GM10847 (cell line): ENCODE data around the gene PLEKHO2.

Experiments
- POLR2A ChIP-seq: IDR thresholded peaks from 2 replicates; pipeline ENCODE4 v1.6.1; 2011; ENCODE audit not compliant: insufficient read length; ENCODE audit errors: extremely low read depth

PLEKHO2 gene

DNA sequence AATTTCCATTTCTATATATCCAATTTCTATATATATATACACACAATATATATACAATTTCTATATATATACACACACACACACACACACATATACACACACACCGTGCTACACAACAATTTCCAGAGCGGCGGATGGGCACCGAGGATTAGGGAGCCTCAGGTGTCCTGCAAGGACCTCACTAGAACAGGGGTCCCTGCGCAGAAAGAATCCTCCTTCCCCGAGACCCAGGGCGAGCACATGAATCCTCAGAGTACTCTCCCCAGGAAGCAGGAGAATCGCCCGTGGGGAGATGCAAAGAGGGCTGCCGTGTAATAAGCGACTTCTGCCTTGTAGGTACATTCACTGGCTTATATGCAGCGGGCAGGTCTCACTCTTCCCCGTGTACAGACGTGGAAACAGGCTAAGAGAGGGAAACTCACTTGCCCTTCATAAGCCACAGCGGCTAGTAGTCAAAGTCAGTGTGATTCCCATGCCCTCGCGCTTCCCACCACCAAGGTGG, 16.7 kb upstream of the PLEKHO2 start:
- no peak for TF ChIP-seq POLR2A

DNA sequence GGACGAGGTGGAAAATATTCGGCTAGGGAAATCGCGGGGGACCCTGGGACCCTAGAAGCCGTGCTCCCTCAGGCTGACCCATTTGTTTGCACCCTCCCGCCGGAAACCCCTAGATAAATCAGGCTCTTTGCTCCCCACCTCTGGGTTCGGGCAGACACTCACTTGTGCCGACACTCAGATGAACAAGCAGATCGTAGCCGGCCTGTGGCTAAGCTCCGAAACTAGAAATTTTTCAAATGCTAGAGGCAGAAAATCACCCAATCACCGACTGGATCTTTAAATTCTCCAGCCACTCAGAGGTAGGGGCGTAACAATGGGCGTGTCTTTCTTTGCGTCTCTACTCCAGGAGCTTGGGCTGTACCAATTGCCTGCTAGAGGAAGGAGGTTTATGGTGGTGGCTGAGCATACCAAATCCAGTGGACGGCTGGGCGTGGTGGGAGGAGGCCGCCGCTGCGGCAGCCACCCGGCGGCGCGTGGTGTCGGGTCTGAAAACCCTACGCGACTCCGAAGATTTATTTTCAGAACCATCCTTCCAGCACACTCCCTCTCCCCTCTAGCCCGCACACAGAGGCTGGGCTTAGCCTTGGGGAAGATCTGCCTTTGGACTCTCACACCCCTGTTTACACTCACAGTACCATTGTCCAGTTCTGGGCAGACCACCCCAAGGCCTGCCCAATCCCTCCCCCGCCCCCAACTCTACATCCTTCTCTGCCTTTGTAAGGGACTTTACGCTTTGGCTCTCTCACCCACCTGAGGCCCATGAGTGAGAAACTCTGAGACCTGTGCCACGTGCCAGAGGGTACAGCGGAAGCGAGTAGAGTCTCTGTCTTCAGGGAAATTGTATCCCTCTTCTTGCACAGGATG, 16.1 kb upstream of the PLEKHO2 start, which contains the start of gene PIF1:
Gene PIF1, minus strand, starts transcription at position 217 of the 864 bp plus-strand sequence. CDS start 1,312 bp downstream, outside the sequence.
- peak; percentile 63 for TF ChIP-seq POLR2A

DNA sequence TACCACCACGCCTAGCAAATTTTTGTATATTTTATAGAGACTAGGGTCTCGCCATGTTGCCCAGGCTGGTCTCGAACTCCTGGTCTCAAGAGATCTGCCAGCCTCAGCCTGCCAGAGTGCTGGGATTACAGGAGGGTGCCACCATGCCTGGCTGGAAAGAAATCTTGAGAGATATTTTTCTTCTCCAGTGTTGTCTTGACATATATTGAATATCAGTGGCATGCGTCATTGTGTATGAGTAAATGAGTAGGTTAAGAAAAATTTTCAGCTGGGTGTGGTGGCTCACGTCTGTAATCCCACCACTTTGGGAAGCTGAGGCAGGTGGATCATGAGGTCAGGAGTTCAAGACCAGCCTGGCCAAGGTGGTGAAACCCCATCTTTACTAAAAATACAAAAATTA, 12.7 kb upstream of the PLEKHO2 start:
- no peak for TF ChIP-seq POLR2A

- TF ChIP-seq POLR2A: no peak
These were observed 8.0 kb upstream of the PLEKHO2 start for GRCh38 chr15:64833690-64834089.

- no peak for TF ChIP-seq POLR2A
These were observed 5.6 kb upstream of the PLEKHO2 start for GRCh38 chr15:64836023-64836536.

- no peak for TF ChIP-seq POLR2A
These were observed 4.2 kb upstream of the PLEKHO2 start for GRCh38 chr15:64837502-64837901.

- TF ChIP-seq POLR2A: no peak
These were observed 713 bp upstream of the PLEKHO2 start for GRCh38 chr15:64841060-64841343.

GRCh38 chr15:64842096-64842939, 603 bp downstream of the PLEKHO2 start:
- no peak for TF ChIP-seq POLR2A

DNA sequence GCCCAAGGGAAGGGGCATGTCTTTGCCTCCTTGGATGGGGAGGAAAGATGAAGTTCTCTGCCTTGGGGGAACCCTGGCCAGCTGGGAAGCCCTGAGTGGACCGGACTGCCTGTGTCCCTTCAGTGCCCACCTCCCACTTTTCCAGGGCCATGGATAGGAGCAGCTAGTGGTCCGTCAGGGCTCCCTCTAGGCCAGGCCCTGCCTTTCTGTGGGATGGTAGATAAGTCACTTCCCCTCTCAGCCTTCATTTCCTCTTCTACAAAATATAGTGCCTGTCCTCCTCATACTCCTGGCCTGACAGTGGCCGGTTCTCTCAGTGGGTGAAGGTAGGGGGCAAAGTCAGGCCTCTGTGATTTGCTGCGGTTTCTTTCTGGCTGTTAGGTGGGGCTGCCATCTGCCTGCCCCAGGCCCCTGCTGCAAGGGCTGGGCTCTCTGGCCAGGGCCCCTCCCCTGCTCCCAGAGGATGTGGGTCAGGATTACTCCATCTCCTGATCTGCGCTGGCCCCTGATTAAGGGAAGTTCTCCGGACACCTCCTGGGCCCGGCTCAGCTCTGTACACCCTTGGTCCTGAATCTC, 1.4 kb downstream of the PLEKHO2 start:
- TF ChIP-seq POLR2A: no peak

DNA sequence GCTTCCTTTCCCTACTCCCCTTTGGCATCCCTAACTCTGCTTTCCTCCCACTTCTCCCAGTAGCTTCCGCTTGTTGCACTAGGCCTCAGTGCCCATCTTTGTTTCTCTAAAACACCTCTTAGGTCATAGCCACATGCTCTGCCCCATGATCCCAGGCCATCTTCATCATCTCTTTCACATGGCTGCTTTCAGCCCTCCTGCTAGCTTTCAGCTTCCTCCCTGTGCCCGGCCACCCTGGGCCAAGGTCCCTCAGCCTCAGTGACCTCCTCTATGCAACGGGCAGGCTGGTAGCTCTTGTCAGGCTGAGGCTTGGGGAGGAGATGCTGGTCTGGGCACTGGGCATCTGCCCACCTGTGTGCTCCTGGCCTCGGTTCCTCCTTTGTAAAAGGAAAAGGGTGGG, 2.3 kb downstream of the PLEKHO2 start:
- TF ChIP-seq POLR2A: no peak

GRCh38 chr15:64844576-64845145, 2.9 kb downstream of the PLEKHO2 start:
- no peak for TF ChIP-seq POLR2A

DNA sequence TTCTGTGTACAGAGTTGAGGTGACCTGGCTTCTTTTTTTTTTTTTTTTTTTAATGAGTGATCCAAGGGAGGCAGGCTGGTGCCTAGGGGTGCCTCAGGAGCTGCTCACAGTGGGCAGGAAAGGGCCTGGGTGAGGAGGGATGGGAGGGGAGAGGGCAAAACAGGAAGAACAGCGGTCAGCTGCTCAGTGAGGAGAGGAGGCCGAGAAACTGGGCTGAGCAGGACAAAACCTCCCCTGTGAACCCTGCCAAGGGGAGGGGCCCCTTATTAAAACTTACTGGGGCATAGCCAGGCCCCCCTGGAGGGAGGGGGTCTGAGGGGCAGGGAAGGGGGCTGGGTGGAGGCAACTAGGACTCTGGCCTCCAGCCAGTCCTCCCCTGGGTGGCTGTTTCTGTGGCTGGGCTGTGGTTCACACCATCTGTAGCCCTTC, 3.5 kb downstream of the PLEKHO2 start:
- TF ChIP-seq POLR2A: no peak

DNA sequence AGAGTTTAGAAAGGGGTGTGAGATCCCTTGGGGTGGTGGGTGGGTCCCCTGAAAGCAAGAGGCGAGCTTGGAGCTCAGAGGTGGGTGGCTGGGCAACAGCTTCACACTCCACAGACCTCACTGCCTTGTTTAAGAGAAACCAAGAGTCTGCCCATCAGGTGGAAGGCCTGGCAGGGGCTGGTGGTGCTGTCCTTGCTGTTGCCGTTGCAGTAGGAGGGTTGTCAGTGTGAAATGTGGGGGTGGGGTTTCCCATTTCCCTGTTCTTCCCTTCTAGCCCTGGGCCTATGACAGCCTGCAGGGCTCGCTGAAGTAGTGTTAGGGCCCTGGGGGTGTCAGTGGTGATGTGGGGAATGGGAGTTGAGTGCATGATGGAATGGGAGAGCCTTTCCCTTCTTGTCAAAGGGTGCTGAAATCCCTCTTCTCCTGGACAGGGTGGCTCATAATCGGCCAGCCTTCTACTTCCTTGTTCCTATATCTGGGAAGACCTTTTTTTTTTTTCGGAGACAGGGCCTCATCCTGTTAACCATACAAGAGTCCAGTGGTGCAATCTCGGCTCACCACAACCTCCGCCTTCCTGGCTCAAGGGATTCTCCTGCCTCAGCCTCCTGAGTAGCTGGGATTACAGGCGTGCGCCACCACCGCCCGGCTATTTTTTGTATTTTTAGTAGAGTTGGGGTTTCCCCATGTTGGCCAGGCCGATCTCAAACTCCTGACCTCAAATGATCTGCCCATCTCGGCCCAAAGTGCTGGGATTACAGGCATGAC, 4.3 kb downstream of the PLEKHO2 start:
- TF ChIP-seq POLR2A: no peak

- TF ChIP-seq POLR2A: no peak
These were observed 5.3 kb downstream of the PLEKHO2 start for GRCh38 chr15:64847016-64847415.
